Suprapubic skin (tissue), 3 donors: ENCODE data around the gene GRIK3.

Experiments used
- POLR2AphosphoS5 ChIP-seq, 3 donors: sonication (generic); formaldehyde crosslinking; IDR thresholded peaks; one replicate each; pipeline ENCODE4 v1.6.1; 2017; ENCODE audit warnings: antibody characterized with exemption in 3 of 3
- TF ChIP-seq, protein P1 (sequence below), 2 donors: fragments of 200-600 bp in 1 of 2; fragments of 450-650 bp in 1 of 2; sonication (generic) in 1 of 2; IDR thresholded peaks; one replicate each; pipeline ENCODE4 v1.5.1; 2016 to 2019; ENCODE audit warnings: antibody characterized with exemption in 2 of 2, mild to moderate bottlenecking in 1 of 2, moderate library complexity in 1 of 2

DNA sequence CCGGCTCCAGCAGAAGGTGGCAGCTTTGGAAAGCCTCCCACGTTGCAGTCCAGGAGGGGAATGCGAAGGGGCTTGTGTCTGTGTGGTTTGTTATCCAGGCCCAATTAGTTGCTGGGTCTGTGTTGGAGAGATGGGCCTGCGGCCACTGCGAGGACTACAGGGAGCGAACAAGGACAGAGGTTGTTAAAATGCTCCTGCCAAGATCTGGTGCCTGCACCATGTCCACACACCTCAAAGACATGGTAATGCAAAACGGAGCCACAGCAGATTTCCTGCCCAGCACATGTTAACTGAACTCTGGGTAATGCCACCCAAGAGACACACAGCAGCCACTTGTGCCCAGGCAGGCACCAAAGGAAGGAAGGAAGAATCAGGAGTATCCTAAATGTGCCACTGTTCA, 18.6 kb downstream of the GRIK3 start:
- TF ChIP-seq, protein P1, sequence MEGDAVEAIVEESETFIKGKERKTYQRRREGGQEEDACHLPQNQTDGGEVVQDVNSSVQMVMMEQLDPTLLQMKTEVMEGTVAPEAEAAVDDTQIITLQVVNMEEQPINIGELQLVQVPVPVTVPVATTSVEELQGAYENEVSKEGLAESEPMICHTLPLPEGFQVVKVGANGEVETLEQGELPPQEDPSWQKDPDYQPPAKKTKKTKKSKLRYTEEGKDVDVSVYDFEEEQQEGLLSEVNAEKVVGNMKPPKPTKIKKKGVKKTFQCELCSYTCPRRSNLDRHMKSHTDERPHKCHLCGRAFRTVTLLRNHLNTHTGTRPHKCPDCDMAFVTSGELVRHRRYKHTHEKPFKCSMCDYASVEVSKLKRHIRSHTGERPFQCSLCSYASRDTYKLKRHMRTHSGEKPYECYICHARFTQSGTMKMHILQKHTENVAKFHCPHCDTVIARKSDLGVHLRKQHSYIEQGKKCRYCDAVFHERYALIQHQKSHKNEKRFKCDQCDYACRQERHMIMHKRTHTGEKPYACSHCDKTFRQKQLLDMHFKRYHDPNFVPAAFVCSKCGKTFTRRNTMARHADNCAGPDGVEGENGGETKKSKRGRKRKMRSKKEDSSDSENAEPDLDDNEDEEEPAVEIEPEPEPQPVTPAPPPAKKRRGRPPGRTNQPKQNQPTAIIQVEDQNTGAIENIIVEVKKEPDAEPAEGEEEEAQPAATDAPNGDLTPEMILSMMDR (IDR thresholded peaks at IDR 0.05), result no peak
- no peak for TF ChIP-seq POLR2AphosphoS5 (IDR thresholded peaks at IDR 0.05)
